Fibroblast of lung (primary cell): Measurements from ENCODE around the gene TSPAN9. TPM values are rescaled to one million over a fixed set of nuclear protein-coding genes. Genes with fewer than 3 reads are reported as not detected.

Experiments used
- DNase-seq, 2 donors: peaks; one replicate each; pipeline versions ENCODE4 v3.0.0 to v3.0.0-alpha.2; 2010; ENCODE audit warnings: low read depth in 2 of 2
- H2AFZ ChIP-seq: 2 replicates; pipeline ENCODE4 v1.5.1; 2012; ENCODE audit warnings: low read length, control low read depth, inconsistent platforms
- H3K27ac ChIP-seq: 2 replicates; pipeline ENCODE4 v1.5.1; 2011; ENCODE audit warnings: low read length, control low read depth; ENCODE audit not compliant: insufficient read depth
- H3K27me3 ChIP-seq: 2 replicates; pipeline ENCODE4 v1.5.1; 2011; ENCODE audit warnings: mild to moderate bottlenecking, low read length; ENCODE audit not compliant: control insufficient read depth, insufficient read depth
- H3K36me3 ChIP-seq: 2 replicates; pipeline ENCODE4 v1.5.1; 2011; ENCODE audit warnings: low read length; ENCODE audit not compliant: control insufficient read depth, insufficient read depth
- H3K4me1 ChIP-seq: 2 replicates; pipeline ENCODE4 v1.5.1; 2011; ENCODE audit warnings: low read length; ENCODE audit not compliant: control insufficient read depth, insufficient read depth; ENCODE audit errors: extremely low read depth
- H3K4me2 ChIP-seq: 2 replicates; pipeline ENCODE4 v1.5.1; 2011; ENCODE audit warnings: low read length, control low read depth; ENCODE audit not compliant: insufficient read depth; ENCODE audit errors: extremely low read depth
- H3K4me3 ChIP-seq, 4 experiments: fragments of 200-600 bp in 1 of 4; sonication (generic) in 1 of 4; replicated peaks in 1 of 4; 2 replicates each; pipeline ENCODE4 v1.5.1; 2011 to 2016; ENCODE audit warnings: low read length in 4 of 4, low read depth in 3 of 4, mild to moderate bottlenecking in 3 of 4, control low read depth in 2 of 4, inconsistent platforms in 1 of 4, mixed read lengths in 1 of 4; ENCODE audit not compliant: insufficient read depth in 1 of 4; ENCODE audit errors: control extremely low read depth in 1 of 4
- H3K79me2 ChIP-seq: 2 replicates; pipeline ENCODE4 v1.5.1; 2012; ENCODE audit warnings: mild to moderate bottlenecking, low read length, inconsistent platforms; ENCODE audit not compliant: control insufficient read depth, insufficient read depth
- H3K9ac ChIP-seq: 2 replicates; pipeline ENCODE4 v1.5.1; 2011; ENCODE audit warnings: mild to moderate bottlenecking, low read length, control low read depth; ENCODE audit not compliant: insufficient read depth
- H3K9me3 ChIP-seq: 2 replicates; pipeline ENCODE4 v1.5.1; 2012; ENCODE audit warnings: low read depth, low read length; ENCODE audit not compliant: control insufficient read depth, insufficient read depth
- H4K20me1 ChIP-seq: 2 replicates; pipeline ENCODE4 v1.5.1; 2011; ENCODE audit warnings: low read length; ENCODE audit not compliant: control insufficient read depth, insufficient read depth; ENCODE audit errors: extremely low read depth
- EZH2 ChIP-seq: IDR thresholded peaks from 2 replicates; pipeline ENCODE4 v1.5.1; 2012; ENCODE audit warnings: low read length, control low read depth, mild to moderate bottlenecking; ENCODE audit errors: missing control alignments
- polyA plus RNA-seq, 2 donors: library from polyadenylated mRNA; depleted of rRNA in 1 of 2; stranded (reverse) in 1 of 2; unstranded in 1 of 2; fragments of >200 nt; gene quantifications; 2 replicates each; pipeline ENCODE4 v1.2.1, GENCODE V29; 2011 to 2012; ENCODE audit warnings: missing spikeins in 1 of 2
- total RNA-seq: library from RNA; depleted of rRNA; stranded (reverse); fragments of >200 nt; gene quantifications from 2 replicates; pipeline ENCODE4 v1.2.1, GENCODE V29; 2014
- TF ChIP-seq, protein P1 (sequence below), 2 donors: IDR thresholded peaks in 1 of 2; conservative IDR thresholded peaks in 1 of 2; 1 replicate in 1 of 2; 2 replicates in 1 of 2; pipeline ENCODE4 v1.5.1; 2011 to 2012; ENCODE audit warnings: low read length in 2 of 2, control low read depth in 1 of 2, inconsistent platforms in 1 of 2, low read depth in 1 of 2, mild to moderate bottlenecking in 1 of 2

Gene TSPAN9
- total and polyA plus RNA-seq, 2 donors (not counting 1 experiment from before 2014, with no cell fraction given): 31.1 to 35.2 TPM

GRCh38 chr12:3249081-3249800, 172.1 kb downstream of the TSPAN9 start:
- TF ChIP-seq, protein P1, sequence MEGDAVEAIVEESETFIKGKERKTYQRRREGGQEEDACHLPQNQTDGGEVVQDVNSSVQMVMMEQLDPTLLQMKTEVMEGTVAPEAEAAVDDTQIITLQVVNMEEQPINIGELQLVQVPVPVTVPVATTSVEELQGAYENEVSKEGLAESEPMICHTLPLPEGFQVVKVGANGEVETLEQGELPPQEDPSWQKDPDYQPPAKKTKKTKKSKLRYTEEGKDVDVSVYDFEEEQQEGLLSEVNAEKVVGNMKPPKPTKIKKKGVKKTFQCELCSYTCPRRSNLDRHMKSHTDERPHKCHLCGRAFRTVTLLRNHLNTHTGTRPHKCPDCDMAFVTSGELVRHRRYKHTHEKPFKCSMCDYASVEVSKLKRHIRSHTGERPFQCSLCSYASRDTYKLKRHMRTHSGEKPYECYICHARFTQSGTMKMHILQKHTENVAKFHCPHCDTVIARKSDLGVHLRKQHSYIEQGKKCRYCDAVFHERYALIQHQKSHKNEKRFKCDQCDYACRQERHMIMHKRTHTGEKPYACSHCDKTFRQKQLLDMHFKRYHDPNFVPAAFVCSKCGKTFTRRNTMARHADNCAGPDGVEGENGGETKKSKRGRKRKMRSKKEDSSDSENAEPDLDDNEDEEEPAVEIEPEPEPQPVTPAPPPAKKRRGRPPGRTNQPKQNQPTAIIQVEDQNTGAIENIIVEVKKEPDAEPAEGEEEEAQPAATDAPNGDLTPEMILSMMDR (conservative IDR thresholded peaks at IDR 0.05 in 1 of 2, IDR thresholded peaks at IDR 0.05 in 1 of 2; ENCODE audit: low read depth in 1 of 2, low read length in 2 of 2): no peak
- no peak for TF ChIP-seq EZH2
- Histone ChIP-seq H4K20me1 (no peaks in the 10 kb centered on the region), H3K9ac (no peak overlapping the region), H3K4me3 (no peak overlapping the region), H3K9me3 (no peaks in the 10 kb centered on the region), H3K4me1 (no peaks in the 10 kb centered on the region), H3K36me3 (no peaks in the 10 kb centered on the region), H2AFZ (no peak overlapping the region), H3K4me2 (no peak overlapping the region), H3K27me3 (no peaks in the 10 kb centered on the region), H3K27ac (no peak overlapping the region), H3K79me2 (no peaks in the 10 kb centered on the region)
- no peak for DNase-seq

GRCh38 chr12:3250034-3250433, 172.9 kb downstream of the TSPAN9 start:
- H2AFZ ChIP-seq: no peak overlapping the region
- TF ChIP-seq EZH2: no peak
- TF ChIP-seq, protein P1 (conservative IDR thresholded peaks at IDR 0.05 in 1 of 2, IDR thresholded peaks at IDR 0.05 in 1 of 2; ENCODE audit: low read depth in 1 of 2, low read length in 2 of 2): no peak
- H3K9me3 ChIP-seq: no peaks in the 10 kb centered on the region
- H3K4me3 ChIP-seq: no peak overlapping the region
- H3K36me3 ChIP-seq: no peaks in the 10 kb centered on the region
- H4K20me1 ChIP-seq: no peaks in the 10 kb centered on the region
- H3K27ac ChIP-seq: no peak overlapping the region
- H3K4me2 ChIP-seq: no peak overlapping the region
- H3K9ac ChIP-seq: no peak overlapping the region
- DNase-seq: no peak
- H3K79me2 ChIP-seq: no peaks in the 10 kb centered on the region
- H3K4me1 ChIP-seq: no peaks in the 10 kb centered on the region
- no peaks in the 10 kb centered on the region for H3K27me3 ChIP-seq

- H3K79me2 ChIP-seq: no peaks in the 10 kb centered on the region
- H3K4me3 ChIP-seq: no peak overlapping the region
- no peaks in the 10 kb centered on the region for H3K36me3 ChIP-seq
- no peaks in the 10 kb centered on the region for H3K4me1 ChIP-seq
- H3K27ac ChIP-seq: no peak overlapping the region
- H2AFZ ChIP-seq: no peak overlapping the region
- H3K27me3 ChIP-seq: no peaks in the 10 kb centered on the region
- H4K20me1 ChIP-seq: no peaks in the 10 kb centered on the region
- TF ChIP-seq, protein P1 (conservative IDR thresholded peaks at IDR 0.05 in 1 of 2, IDR thresholded peaks at IDR 0.05 in 1 of 2; ENCODE audit: low read depth in 1 of 2, low read length in 2 of 2): no peak
- no peak for TF ChIP-seq EZH2
- H3K9me3 ChIP-seq: no peaks in the 10 kb centered on the region
- H3K9ac ChIP-seq: no peak overlapping the region
- no peak for DNase-seq
- H3K4me2 ChIP-seq: no peak overlapping the region
These were observed 173.4 kb downstream of the TSPAN9 start for GRCh38 chr12:3250576-3250975.
